HL-60 (cell line): Measurements from ENCODE around the gene C20orf96.

Source experiments
- DNase-seq, 2 experiments: peaks; one replicate each; pipeline ENCODE4 v3.0.0-alpha.2; 2010 to 2020; ENCODE audit warnings: low read depth in 1 of 2, low spot score in 1 of 2
- H3K27ac ChIP-seq: fragments of 250-450 bp; sonication (Bioruptor Pico); replicated peaks from 2 replicates; pipeline ENCODE4 v1.5.1; 2020; ENCODE audit warnings: mild to moderate bottlenecking, moderate library complexity
- H3K27me3 ChIP-seq: fragments of 250-450 bp; sonication (Bioruptor Pico); 2 replicates; pipeline ENCODE4 v1.5.1; 2021; ENCODE audit warnings: mild to moderate bottlenecking, moderate library complexity; ENCODE audit not compliant: insufficient read depth, poor library complexity, severe bottlenecking
- H3K4me3 ChIP-seq: replicated peaks from 2 replicates; pipeline ENCODE4 v1.5.1; 2011; ENCODE audit warnings: mild to moderate bottlenecking, control low read depth, low read length; ENCODE audit not compliant: insufficient read depth
- GABPA ChIP-seq: IDR thresholded peaks from 2 replicates; pipeline ENCODE4 v1.6.1; 2012; ENCODE audit warnings: low read depth
- POLR2AphosphoS5 ChIP-seq: IDR thresholded peaks from 2 replicates; pipeline ENCODE4 v1.6.1; 2012; ENCODE audit warnings: low read depth
- SPI1 ChIP-seq: IDR thresholded peaks from 2 replicates; pipeline ENCODE4 v1.6.1; 2012; ENCODE audit warnings: low read depth, mild to moderate bottlenecking, borderline replicate concordance
- TF ChIP-seq, protein P1 (sequence below): IDR thresholded peaks from one replicate; pipeline ENCODE4 v1.5.1; 2011; ENCODE audit warnings: low read length, control low read depth, inconsistent platforms; ENCODE audit not compliant: insufficient read depth
- TF ChIP-seq, protein P2 (sequence below): IDR thresholded peaks from 2 replicates; pipeline ENCODE4 v1.6.1; 2012; ENCODE audit warnings: low read depth; ENCODE audit not compliant: insufficient replicate concordance

The C20orf96 gene

GRCh38 chr20:329851-330232 lies 39.3 kb upstream of the C20orf96 start:
- Histone ChIP-seq H3K4me3 (no peak overlapping the region), H3K27ac (no peak overlapping the region), H3K27me3 (no peaks in the 10 kb centered on the region)
- TF ChIP-seq SPI1 = peak; percentile 34; the same call in 1 of the 2 replicates
- TF ChIP-seq, protein P1, sequence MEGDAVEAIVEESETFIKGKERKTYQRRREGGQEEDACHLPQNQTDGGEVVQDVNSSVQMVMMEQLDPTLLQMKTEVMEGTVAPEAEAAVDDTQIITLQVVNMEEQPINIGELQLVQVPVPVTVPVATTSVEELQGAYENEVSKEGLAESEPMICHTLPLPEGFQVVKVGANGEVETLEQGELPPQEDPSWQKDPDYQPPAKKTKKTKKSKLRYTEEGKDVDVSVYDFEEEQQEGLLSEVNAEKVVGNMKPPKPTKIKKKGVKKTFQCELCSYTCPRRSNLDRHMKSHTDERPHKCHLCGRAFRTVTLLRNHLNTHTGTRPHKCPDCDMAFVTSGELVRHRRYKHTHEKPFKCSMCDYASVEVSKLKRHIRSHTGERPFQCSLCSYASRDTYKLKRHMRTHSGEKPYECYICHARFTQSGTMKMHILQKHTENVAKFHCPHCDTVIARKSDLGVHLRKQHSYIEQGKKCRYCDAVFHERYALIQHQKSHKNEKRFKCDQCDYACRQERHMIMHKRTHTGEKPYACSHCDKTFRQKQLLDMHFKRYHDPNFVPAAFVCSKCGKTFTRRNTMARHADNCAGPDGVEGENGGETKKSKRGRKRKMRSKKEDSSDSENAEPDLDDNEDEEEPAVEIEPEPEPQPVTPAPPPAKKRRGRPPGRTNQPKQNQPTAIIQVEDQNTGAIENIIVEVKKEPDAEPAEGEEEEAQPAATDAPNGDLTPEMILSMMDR = no peak
- DNase-seq = no peak

- TF ChIP-seq SPI1 = no peak
- TF ChIP-seq, protein P1 = no peak
- no peak for TF ChIP-seq POLR2AphosphoS5
- TF ChIP-seq, protein P2, sequence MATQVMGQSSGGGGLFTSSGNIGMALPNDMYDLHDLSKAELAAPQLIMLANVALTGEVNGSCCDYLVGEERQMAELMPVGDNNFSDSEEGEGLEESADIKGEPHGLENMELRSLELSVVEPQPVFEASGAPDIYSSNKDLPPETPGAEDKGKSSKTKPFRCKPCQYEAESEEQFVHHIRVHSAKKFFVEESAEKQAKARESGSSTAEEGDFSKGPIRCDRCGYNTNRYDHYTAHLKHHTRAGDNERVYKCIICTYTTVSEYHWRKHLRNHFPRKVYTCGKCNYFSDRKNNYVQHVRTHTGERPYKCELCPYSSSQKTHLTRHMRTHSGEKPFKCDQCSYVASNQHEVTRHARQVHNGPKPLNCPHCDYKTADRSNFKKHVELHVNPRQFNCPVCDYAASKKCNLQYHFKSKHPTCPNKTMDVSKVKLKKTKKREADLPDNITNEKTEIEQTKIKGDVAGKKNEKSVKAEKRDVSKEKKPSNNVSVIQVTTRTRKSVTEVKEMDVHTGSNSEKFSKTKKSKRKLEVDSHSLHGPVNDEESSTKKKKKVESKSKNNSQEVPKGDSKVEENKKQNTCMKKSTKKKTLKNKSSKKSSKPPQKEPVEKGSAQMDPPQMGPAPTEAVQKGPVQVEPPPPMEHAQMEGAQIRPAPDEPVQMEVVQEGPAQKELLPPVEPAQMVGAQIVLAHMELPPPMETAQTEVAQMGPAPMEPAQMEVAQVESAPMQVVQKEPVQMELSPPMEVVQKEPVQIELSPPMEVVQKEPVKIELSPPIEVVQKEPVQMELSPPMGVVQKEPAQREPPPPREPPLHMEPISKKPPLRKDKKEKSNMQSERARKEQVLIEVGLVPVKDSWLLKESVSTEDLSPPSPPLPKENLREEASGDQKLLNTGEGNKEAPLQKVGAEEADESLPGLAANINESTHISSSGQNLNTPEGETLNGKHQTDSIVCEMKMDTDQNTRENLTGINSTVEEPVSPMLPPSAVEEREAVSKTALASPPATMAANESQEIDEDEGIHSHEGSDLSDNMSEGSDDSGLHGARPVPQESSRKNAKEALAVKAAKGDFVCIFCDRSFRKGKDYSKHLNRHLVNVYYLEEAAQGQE = no peak
- TF ChIP-seq GABPA = no peak
- no peaks in the 10 kb centered on the region for H3K27me3 ChIP-seq
- H3K4me3 ChIP-seq = no peak overlapping the region
- peak in 1 of 2 experiments; percentile 23 for DNase-seq
- H3K27ac ChIP-seq = no peak overlapping the region
Observed at GRCh38 chr20:328975-329695, 38.6 kb upstream of the C20orf96 start.

- Histone ChIP-seq H3K27ac (peak overlapping the region; percentile 31), H3K27me3 (no peaks in the 10 kb centered on the region), H3K4me3 (peak overlapping the region; percentile 78)
- no peak for DNase-seq
- TF ChIP-seq, protein P1 = no peak
Observed at GRCh38 chr20:328027-328974, 37.8 kb upstream of the C20orf96 start.

- H3K27me3 ChIP-seq = no peaks in the 10 kb centered on the region
- peak overlapping the region; percentile 78 for H3K4me3 ChIP-seq
- H3K27ac ChIP-seq = peak overlapping the region; percentile 31
- peak; percentile 74 to 75 for DNase-seq
- TF ChIP-seq, protein P2 = no peak
- TF ChIP-seq POLR2AphosphoS5 = no peak; the same call in 1 of the 2 replicates
- no peak for TF ChIP-seq SPI1
- no peak for TF ChIP-seq GABPA
- TF ChIP-seq, protein P1 = no peak
Observed at GRCh38 chr20:327186-328026, 36.9 kb upstream of the C20orf96 start.
